ENCODE data around the gene CEACAM8.
"Not testable (repeated sequence)": the region's sequence is repeated elsewhere in the genome, so short reads cannot be mapped to it uniquely, and the experiment has no call there.

GRCh38 chr19:42610401-42610915 lies 15.7 kb upstream of the CEACAM8 start:
- TF ChIP-seq YY1 (IDR thresholded peaks at IDR 0.05; ENCODE audit: insufficient read depth, insufficient read length); ZNF274 (IDR thresholded peaks at IDR 0.05; ENCODE audit: low read depth, low read length); SUZ12 (IDR thresholded peaks at IDR 0.05; ENCODE audit: extremely low read depth, insufficient read depth, insufficient read length): not testable (repeated sequence)

All from NT2/D1 (cell line).